Liver (tissue), 3 donors: Measurements from ENCODE around the gene MYO18B.

Experiments
- CTCF ChIP-seq: fragments of 150-350 bp; IDR thresholded peaks from 2 replicates; pipeline ENCODE4 v1.5.1; 2017; ENCODE audit warnings: improper control_type of control experiment, low read depth, low read length; ENCODE audit not compliant: missing input control
- EGR1 ChIP-seq, 2 donors: IDR thresholded peaks; 2 replicates each; pipeline ENCODE4 v1.6.1; 2016 to 2018; ENCODE audit warnings: antibody characterized with exemption in 2 of 2, low read depth in 2 of 2
- RAD21 ChIP-seq, 2 donors: IDR thresholded peaks; 2 replicates each; pipeline ENCODE4 v1.6.1; 2016; ENCODE audit warnings: antibody characterized with exemption in 2 of 2, mild to moderate bottlenecking in 2 of 2
- SP1 ChIP-seq: IDR thresholded peaks from 2 replicates; pipeline ENCODE4 v1.6.1; 2018; ENCODE audit warnings: antibody characterized with exemption, mild to moderate bottlenecking
- TAF1 ChIP-seq: conservative IDR thresholded peaks from 2 replicates; pipeline ENCODE4 v1.6.1; 2016; ENCODE audit warnings: antibody characterized with exemption, mild to moderate bottlenecking
- ZBTB33 ChIP-seq: IDR thresholded peaks from 2 replicates; pipeline ENCODE4 v1.6.1; 2016; ENCODE audit warnings: antibody characterized with exemption
- donor health status: healthy.
- donor health status: healthy.

DNA sequence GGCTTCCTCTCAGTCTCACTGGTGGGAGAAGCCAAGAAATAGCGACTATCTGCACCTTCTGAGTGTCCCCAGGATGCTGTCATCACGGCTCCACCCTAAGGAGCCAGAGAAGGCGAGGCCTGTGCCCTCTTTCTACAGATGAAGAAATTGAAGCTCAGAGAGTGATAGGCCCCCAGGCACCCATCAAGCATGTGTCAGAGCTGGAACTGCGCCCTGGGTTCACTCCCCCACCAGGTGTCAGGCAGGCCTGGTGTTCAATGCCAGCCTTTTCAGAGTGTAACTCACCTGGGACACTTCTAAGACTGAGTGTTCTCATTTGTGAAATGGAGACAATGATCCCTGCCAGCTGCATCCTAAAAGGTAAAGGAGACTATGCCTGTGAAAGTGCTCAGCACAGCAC is 299.9 kb downstream of the MYO18B start:
- TF ChIP-seq ZBTB33 (no peak), CTCF (no peak), RAD21 (IDR thresholded peaks at IDR 0.05) (no peak), EGR1 (IDR thresholded peaks at IDR 0.05; ENCODE audit: low read depth in 2 of 2) (no peak), SP1 (no peak), TAF1 (no peak)
